Neural progenitor cell (in vitro differentiated cells): ENCODE results near the gene DEFB127. TPM values are rescaled to one million over a fixed set of nuclear protein-coding genes. Genes with fewer than 3 reads are reported as not detected.
"Not testable (repeated sequence)": the region's sequence is repeated elsewhere in the genome, so short reads cannot be mapped to it uniquely, and the experiment has no call there.

Experiments
- DNase-seq: peaks from one replicate; pipeline ENCODE4 v3.0.0-alpha.2; 2016; ENCODE audit warnings: low spot score
- H2AFZ ChIP-seq: fragments of 200-600 bp; sonication (generic); replicated peaks from 2 replicates; pipeline ENCODE4 v1.6.1; 2016; ENCODE audit warnings: antibody characterized with exemption
- H3F3A ChIP-seq: fragments of 200-600 bp; sonication (generic); 2 replicates; pipeline ENCODE4 v1.6.1; 2016; ENCODE audit warnings: antibody characterized with exemption, low read depth
- H3K27ac ChIP-seq: fragments of 200-600 bp; sonication (generic); 2 replicates; pipeline ENCODE4 v1.5.1; 2016; ENCODE audit warnings: mild to moderate bottlenecking
- H3K27me3 ChIP-seq: fragments of 200-600 bp; sonication (generic); 2 replicates; pipeline ENCODE4 v1.6.1; 2016; ENCODE audit warnings: mild to moderate bottlenecking, moderate library complexity
- H3K36me3 ChIP-seq: fragments of 200-600 bp; sonication (generic); 2 replicates; pipeline ENCODE4 v1.5.1; 2016
- H3K4me1 ChIP-seq: fragments of 200-600 bp; sonication (generic); 2 replicates; pipeline ENCODE4 v1.6.1; 2016; ENCODE audit warnings: mixed run types
- H3K4me2 ChIP-seq: fragments of 200-600 bp; sonication (generic); 2 replicates; pipeline ENCODE4 v1.6.1; 2016
- H3K4me3 ChIP-seq: fragments of 200-600 bp; sonication (generic); 2 replicates; pipeline ENCODE4 v1.5.1; 2016
- H3K79me2 ChIP-seq: fragments of 200-600 bp; sonication (generic); 2 replicates; pipeline ENCODE4 v1.6.1; 2016; ENCODE audit warnings: low read depth
- H3K9ac ChIP-seq: fragments of 200-600 bp; sonication (generic); 2 replicates; pipeline ENCODE4 v1.6.1; 2016
- H3K9me3 ChIP-seq: fragments of 200-600 bp; sonication (generic); 2 replicates; pipeline ENCODE4 v1.5.1; 2016; ENCODE audit warnings: low read depth
- H4K20me1 ChIP-seq: fragments of 200-600 bp; sonication (generic); 2 replicates; pipeline ENCODE4 v1.6.1; 2016; ENCODE audit warnings: low read depth
- H3K27ac Mint-ChIP-seq: 3 replicates; pipeline ENCODE4 v1.8.0; 2021; ENCODE audit warnings: mixed read lengths
- H3K27me3 Mint-ChIP-seq: 2 replicates; pipeline ENCODE4 v1.8.0; 2022; ENCODE audit warnings: low read depth, mild to moderate bottlenecking, inconsistent platforms, moderate library complexity, mixed read lengths; ENCODE audit not compliant: insufficient read depth
- H3K36me3 Mint-ChIP-seq: 3 replicates; pipeline ENCODE4 v1.8.0; 2021; ENCODE audit warnings: mixed read lengths
- H3K4me1 Mint-ChIP-seq: 3 replicates; pipeline ENCODE4 v1.8.0; 2021; ENCODE audit warnings: mixed read lengths
- H3K4me3 Mint-ChIP-seq: 3 replicates; pipeline ENCODE4 v1.8.0; 2021; ENCODE audit warnings: mild to moderate bottlenecking, moderate library complexity, mixed read lengths
- H3K9me3 Mint-ChIP-seq: 3 replicates; pipeline ENCODE4 v1.8.0; 2020; ENCODE audit warnings: mixed read lengths
- CTCF ChIP-seq: fragments of 200-600 bp; sonication (generic); IDR thresholded peaks from 2 replicates; pipeline ENCODE4 v1.5.1; 2017; ENCODE audit warnings: antibody characterized with exemption, mild to moderate bottlenecking
- EZH2 ChIP-seq: fragments of 200-600 bp; sonication (generic); IDR thresholded peaks from 2 replicates; pipeline ENCODE4 v1.6.1; 2017; ENCODE audit warnings: antibody characterized with exemption, mild to moderate bottlenecking, moderate library complexity
- EZH2phosphoT487 ChIP-seq: fragments of 200-600 bp; sonication (generic); IDR thresholded peaks from 2 replicates; pipeline ENCODE4 v1.6.1; 2017; ENCODE audit warnings: antibody characterized with exemption
- total RNA-seq: library from RNA; depleted of rRNA; stranded (reverse); fragments of >200 nt; gene quantifications from 2 replicates; pipeline ENCODE4 v1.2.3, GENCODE V29; 2015; ENCODE audit warnings: low replicate concordance

Gene DEFB127
- total RNA-seq, 1 donor from 2014 or later, result not detected

- H2AFZ ChIP-seq, result no peak overlapping the region
- no peak overlapping the region for H3K27ac ChIP-seq
- H3K9ac ChIP-seq, result no peak overlapping the region
- Mint-ChIP-seq H3K9me3 (no peaks in the 10 kb centered on the region), H3K27me3 (peaks cover 9% of the 10 kb centered on the region), H3K4me1 (no peaks in the 10 kb centered on the region), H3K4me3 (no peak overlapping the region), H3K27ac (no peak overlapping the region), H3K36me3 (no peaks in the 10 kb centered on the region)
- no peaks in the 10 kb centered on the region for H3K4me1 ChIP-seq
- H3K36me3 ChIP-seq, result no peaks in the 10 kb centered on the region
- H3K9me3 ChIP-seq, result no peaks in the 10 kb centered on the region
- H3K79me2 ChIP-seq, result no peaks in the 10 kb centered on the region
- H3F3A ChIP-seq, result no peaks in the 10 kb centered on the region
- H3K4me3 ChIP-seq, result no peak overlapping the region
- no peaks in the 10 kb centered on the region for H4K20me1 ChIP-seq
- H3K4me2 ChIP-seq, result no peak overlapping the region
- H3K27me3 ChIP-seq, result peaks cover 56% of the 10 kb centered on the region
- DNase-seq, result no peak
- TF ChIP-seq EZH2phosphoT487 (no peak), EZH2 (no peak), CTCF (no peak)
Measured at GRCh38 chr20:198225-198624, 41.0 kb downstream of the DEFB127 start.

GRCh38 chr20:199996-200395 is 42.7 kb downstream of the DEFB127 start:
- H3K27me3 ChIP-seq, result peaks cover 69% of the 10 kb centered on the region
- no peak overlapping the region for H3K27ac ChIP-seq
- Mint-ChIP-seq H3K9me3 (no peaks in the 10 kb centered on the region), H3K4me1 (no peaks in the 10 kb centered on the region), H3K4me3 (no peak overlapping the region), H3K36me3 (no peaks in the 10 kb centered on the region), H3K27ac (no peak overlapping the region), H3K27me3 (peaks cover 15% of the 10 kb centered on the region)
- H2AFZ ChIP-seq, result no peak overlapping the region
- H3F3A ChIP-seq, result no peaks in the 10 kb centered on the region
- no peaks in the 10 kb centered on the region for H3K79me2 ChIP-seq
- H3K4me1 ChIP-seq, result no peaks in the 10 kb centered on the region
- no peak overlapping the region for H3K4me3 ChIP-seq
- H3K9me3 ChIP-seq, result no peaks in the 10 kb centered on the region
- no peak overlapping the region for H3K4me2 ChIP-seq
- no peak for DNase-seq
- TF ChIP-seq EZH2 (no peak), CTCF (no peak), EZH2phosphoT487 (no peak)
- no peaks in the 10 kb centered on the region for H4K20me1 ChIP-seq
- no peak overlapping the region for H3K9ac ChIP-seq
- no peaks in the 10 kb centered on the region for H3K36me3 ChIP-seq

- H3K27me3 Mint-ChIP-seq, result peaks cover 18% of the 10 kb centered on the region
- H3K79me2 ChIP-seq, result not testable (repeated sequence)
Measured at GRCh38 chr20:203630-204029, 46.4 kb downstream of the DEFB127 start.

More at GRCh38 chr20:203630-204029, 46.4 kb downstream of the DEFB127 start:
- H2AFZ ChIP-seq, H3K9ac ChIP-seq, H3F3A ChIP-seq, H3K4me3 Mint-ChIP-seq, H3K9me3 ChIP-seq, H3K36me3 Mint-ChIP-seq, H3K4me1 Mint-ChIP-seq, H3K27ac ChIP-seq, DNase-seq, H3K36me3 ChIP-seq, H4K20me1 ChIP-seq, H3K4me3 ChIP-seq, H3K27ac Mint-ChIP-seq, H3K4me2 ChIP-seq, H3K4me1 ChIP-seq, H3K9me3 Mint-ChIP-seq: not testable (repeated sequence)
- H3K27me3 ChIP-seq, result peaks cover 85% of the 10 kb centered on the region

Other genes starting within 250 kb of the DEFB127 start
- gene DEFB125, start 69.8 kb upstream of the DEFB127 start, total RNA-seq, result not detected in 2 replicates
- not detected in 2 replicates for gene DEFB126, start 14.9 kb upstream of the DEFB127 start, total RNA-seq
- not detected in 2 replicates for gene DEFB128, start 32.3 kb downstream of the DEFB127 start, total RNA-seq
- gene DEFB129, start 69.8 kb downstream of the DEFB127 start, total RNA-seq, result not detected in 2 replicates
- not detected in 2 replicates for gene DEFB132, start 100.3 kb downstream of the DEFB127 start, total RNA-seq
- 5.0 and 6.0 TPM in 2 replicates for gene C20orf96, start 133.3 kb downstream of the DEFB127 start, total RNA-seq
- 24.2 and 43.4 TPM in 2 replicates for gene ZCCHC3, start 140.1 kb downstream of the DEFB127 start, total RNA-seq
- 5.3 and 26.6 TPM in 2 replicates for gene SOX12, start 168.1 kb downstream of the DEFB127 start, total RNA-seq
- 8.8 and 20.1 TPM in 2 replicates for gene NRSN2, start 189.7 kb downstream of the DEFB127 start, total RNA-seq
- 0.43 and 3.7 TPM in 2 replicates for gene TRIB3, start 223.3 kb downstream of the DEFB127 start, total RNA-seq